ENCODE measurements around the gene TMEM11.

GRCh38 chr17:21152731-21153130 is 61.2 kb downstream of the TMEM11 start:
- TF ChIP-seq CTCF (IDR thresholded peaks at IDR 0.05), result no peak
- no peak for TF ChIP-seq POLR2A (IDR thresholded peaks at IDR 0.05)

Data from Peyer's patch (tissue), 4 donors.